IMR-90 (cell line): ENCODE data around the gene MAP7. TPM values are rescaled to one million over a fixed set of nuclear protein-coding genes. Genes with fewer than 3 reads are reported as not detected.

Experiments
- ATAC-seq: fragments of 200-7000 bp; cut with Tn5 transposase; 2 replicates; pipeline ENCODE4 v1.9.1; 2020; ENCODE audit warnings: low read depth, mild to moderate bottlenecking, moderate library complexity
- BruUV-seq: library from RNA; stranded (reverse); fragments of 400-500 nt; replicated peaks from 2 replicates; lab custom pipeline; 2021; lab: Mats Ljungman, UMichigan
- CTCF ChIA-PET: fragments of 300-600 bp; formaldehyde crosslinking; extraction: SDS; loops from one replicate; lab custom pipeline; 2021; ENCODE audit warnings: antibody characterized with exemption; lab: Yijun Ruan, JAX
- POLR2A ChIA-PET: fragments of 300-600 bp; sonication (Branson Sonifier 250); formaldehyde crosslinking; loops from one replicate; lab custom pipeline; 2022; ENCODE audit warnings: antibody characterized with exemption; ENCODE audit not compliant: unreplicated experiment; lab: Charles Lee
- DNase-seq: peaks from one replicate; pipeline ENCODE4 v3.0.0; 2013
- H2AFZ ChIP-seq: replicated peaks from 2 replicates; pipeline ENCODE3; 2013; ENCODE audit warnings: low read length, mild to moderate bottlenecking; ENCODE audit not compliant: poor library complexity
- H2AK5ac ChIP-seq: 2 replicates; pipeline ENCODE4 v1.6.1; 2013; ENCODE audit warnings: low read depth, low read length, inconsistent platforms
- H2AK9ac ChIP-seq: replicated peaks from 2 replicates; pipeline ENCODE3; 2013; ENCODE audit warnings: mild to moderate bottlenecking, low read depth, low read length, moderate library complexity; ENCODE audit not compliant: poor library complexity
- H2BK120ac ChIP-seq: 2 replicates; pipeline ENCODE4 v1.6.1; 2013; ENCODE audit warnings: low read depth, low read length, inconsistent platforms
- H2BK15ac ChIP-seq: 3 replicates; pipeline ENCODE4 v1.6.1; 2013; ENCODE audit warnings: low read depth, low read length, inconsistent platforms
- H2BK20ac ChIP-seq: 2 replicates; pipeline ENCODE4 v1.6.1; 2013; ENCODE audit warnings: low read depth, mild to moderate bottlenecking, inconsistent platforms, low read length, moderate library complexity
- H2BK5ac ChIP-seq: 2 replicates; pipeline ENCODE4 v1.6.1; 2013; ENCODE audit warnings: mild to moderate bottlenecking, low read depth, low read length, inconsistent platforms; ENCODE audit not compliant: poor library complexity, severe bottlenecking
- H3K14ac ChIP-seq: replicated peaks from 2 replicates; pipeline ENCODE4 v1.6.1; 2013; ENCODE audit warnings: low read depth, low read length, inconsistent platforms
- H3K18ac ChIP-seq: 2 replicates; pipeline ENCODE4 v1.6.1; 2013; ENCODE audit warnings: low read depth, low read length, control low read depth
- H3K23ac ChIP-seq: 2 replicates; pipeline ENCODE4 v1.6.1; 2013; ENCODE audit warnings: low read depth, low read length, inconsistent platforms
- H3K27ac ChIP-seq: 2 replicates; pipeline ENCODE4 v1.5.1; 2013; ENCODE audit warnings: mild to moderate bottlenecking, control low read depth, low read length; ENCODE audit not compliant: insufficient read depth
- H3K27me3 ChIP-seq: 2 replicates; pipeline ENCODE4 v1.6.1; 2013; ENCODE audit warnings: low read length; ENCODE audit not compliant: control insufficient read depth, insufficient read depth
- H3K36me3 ChIP-seq: 2 replicates; pipeline ENCODE4 v1.6.1; 2013; ENCODE audit warnings: low read length, mixed read lengths; ENCODE audit not compliant: control insufficient read depth, insufficient read depth
- H3K4ac ChIP-seq: 2 replicates; pipeline ENCODE4 v1.6.1; 2013; ENCODE audit warnings: low read depth, low read length, inconsistent platforms
- H3K4me1 ChIP-seq: 2 replicates; pipeline ENCODE4 v1.6.1; 2013; ENCODE audit warnings: low read length, mixed read lengths; ENCODE audit not compliant: control insufficient read depth, insufficient read depth
- H3K4me2 ChIP-seq: 2 replicates; pipeline ENCODE4 v1.6.1; 2013; ENCODE audit warnings: low read depth, mild to moderate bottlenecking, control low read depth, low read length, moderate library complexity
- H3K4me3 ChIP-seq: 2 replicates; pipeline ENCODE4 v1.5.1; 2013; ENCODE audit warnings: low read depth, mild to moderate bottlenecking, control low read depth, low read length, moderate library complexity; ENCODE audit not compliant: insufficient read depth
- H3K56ac ChIP-seq: 2 replicates; pipeline ENCODE4 v1.6.1; 2013; ENCODE audit warnings: low read length, inconsistent platforms; ENCODE audit not compliant: insufficient read depth; ENCODE audit errors: extremely low read depth
- H3K79me1 ChIP-seq, 2 experiments: 2 replicates each; pipeline ENCODE4 v1.6.1; 2013; ENCODE audit warnings: low read length in 2 of 2, inconsistent platforms in 1 of 2, low read depth in 1 of 2
- H3K9ac ChIP-seq: 2 replicates; pipeline ENCODE4 v1.6.1; 2013; ENCODE audit warnings: low read depth, low read length, control low read depth
- H3K9me1 ChIP-seq: 2 replicates; pipeline ENCODE4 v1.6.1; 2013; ENCODE audit warnings: low read length, inconsistent platforms; ENCODE audit not compliant: insufficient read depth
- H3K9me3 ChIP-seq: 2 replicates; pipeline ENCODE4 v1.6.1; 2013; ENCODE audit warnings: low read length; ENCODE audit not compliant: control insufficient read depth, insufficient read depth
- H4K20me1 ChIP-seq: 2 replicates; pipeline ENCODE4 v1.6.1; 2013; ENCODE audit warnings: low read length, inconsistent platforms; ENCODE audit not compliant: insufficient read depth
- H4K5ac ChIP-seq: 2 replicates; pipeline ENCODE4 v1.6.1; 2013; ENCODE audit warnings: mild to moderate bottlenecking, low read depth, low read length, control low read depth
- H4K8ac ChIP-seq, 2 experiments: 2 replicates each; pipeline ENCODE4 v1.6.1; 2013; ENCODE audit warnings: low read depth in 2 of 2, low read length in 2 of 2, control low read depth in 1 of 2, inconsistent platforms in 1 of 2
- H4K91ac ChIP-seq: 2 replicates; pipeline ENCODE4 v1.6.1; 2013; ENCODE audit warnings: low read depth, low read length, inconsistent platforms; ENCODE audit not compliant: insufficient read depth
- FOS ChIP-seq: fragments of 150-350 bp; IDR thresholded peaks from 2 replicates; pipeline ENCODE4 v1.6.1; 2016; ENCODE audit warnings: low read depth, low read length
- NFE2L2 ChIP-seq: fragments of 150-350 bp; IDR thresholded peaks from 2 replicates; pipeline ENCODE4 v1.6.1; 2016; ENCODE audit warnings: low read depth, mild to moderate bottlenecking, low read length
- RAD21 ChIP-seq: IDR thresholded peaks from 2 replicates; pipeline ENCODE4 v1.6.1; 2012; ENCODE audit warnings: low read length, improper control_type of control experiment
- RFX5 ChIP-seq: IDR thresholded peaks from 2 replicates; pipeline ENCODE4 v1.8.0; 2012; ENCODE audit warnings: low read depth, mild to moderate bottlenecking, low read length, moderate library complexity
- SMC3 ChIP-seq: fragments of 150-350 bp; IDR thresholded peaks from 2 replicates; pipeline ENCODE4 v1.6.1; 2016; ENCODE audit warnings: low read depth, mild to moderate bottlenecking, antibody characterized with exemption, low read length, moderate library complexity
- USF2 ChIP-seq: fragments of 150-350 bp; IDR thresholded peaks from 2 replicates; pipeline ENCODE4 v1.6.1; 2017; ENCODE audit warnings: mild to moderate bottlenecking, antibody characterized with exemption, low read length, low read depth
- WGBS, 2 experiments: methylation state at CpG; one replicate each; pipeline versions ENCODE4 v1.1.5 to v1.1.7; 2013; ENCODE audit warnings: missing lambda C conversion rate in 2 of 2; ENCODE audit not compliant: insufficient read length in 1 of 2; ENCODE audit errors: extremely low coverage in 2 of 2; 5-methylcytosine and 5-hydroxymethylcytosine counted together
- dilution Hi-C: fragments of 300-500 bp; cut with HindIII; formaldehyde crosslinking; loops from one replicate; pipeline ENCODE4 v1.14.3; 2018; ENCODE audit warnings: low sequenced_read_pairs; ENCODE audit not compliant: unreplicated experiment
- in situ Hi-C: fragments of 300-500 bp; cut with MboI; formaldehyde crosslinking; loops from 3 replicates; pipeline ENCODE4 v1.14.3; 2019; ENCODE audit warnings: low sequenced_read_pairs, inconsistent platforms, mixed read lengths
- intact Hi-C: fragments of 100-400 bp; cut with micrococcal nuclease; formaldehyde crosslinking; loops from 2 replicates; pipeline ENCODE4 v1.10.0; 2022
- polyA plus RNA-seq, 3 experiments: library from polyadenylated mRNA; depleted of rRNA; stranded (reverse); fragments of >200 nt; gene quantifications; 2 replicates each; pipeline ENCODE4 v1.2.3, GENCODE V29; 2012; ENCODE audit warnings: low replicate concordance in 1 of 3
- total RNA-seq: library from RNA; depleted of rRNA; stranded (reverse); fragments of >200 nt; gene quantifications from 2 replicates; pipeline ENCODE4 v1.2.3, GENCODE V29; 2012

Gene MAP7
- total and polyA plus RNA-seq, 2 of the 4 experiments (the other 2 are of a cell fraction) = 0.19 to 0.36 TPM

DNA sequence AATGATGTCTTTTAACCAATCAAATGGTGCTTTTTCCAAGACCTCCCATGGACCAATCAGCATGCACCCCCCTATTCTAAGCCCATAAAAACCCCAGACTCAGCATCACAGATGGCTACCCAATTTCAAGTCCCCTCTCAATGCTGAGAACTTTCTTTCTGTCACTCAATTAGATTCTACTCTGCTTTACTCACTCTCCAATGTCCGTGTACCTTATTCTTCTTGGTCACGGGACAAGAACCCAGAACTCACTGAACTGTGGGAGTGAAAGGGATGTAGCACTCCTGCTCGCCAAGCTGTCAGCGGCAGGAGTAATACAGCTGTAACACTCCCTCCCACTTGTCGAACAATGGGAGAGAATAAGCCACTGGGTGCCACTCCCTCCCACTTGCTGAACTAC lies 20.8 kb upstream of the MAP7 start:
- Histone ChIP-seq H3K4me1 (peaks cover 3% of the 10 kb centered on the region; the same call in 1 of the 2 replicates), H4K5ac (no peak overlapping the region), H2BK120ac (no peak overlapping the region), H2AK5ac (no peak overlapping the region), H3K4me3 (no peak overlapping the region), H3K4me2 (no peak overlapping the region), H4K8ac (no peak overlapping the region), H3K9ac (no peak overlapping the region), H3K4ac (no peak overlapping the region), H4K20me1 (no peaks in the 10 kb centered on the region), H3K9me1 (peaks cover 3% of the 10 kb centered on the region), H4K91ac (no peak overlapping the region), H2BK20ac (no peak overlapping the region), H2AFZ (no peak overlapping the region), H3K79me1 (peaks cover 3 to 12% of the 10 kb centered on the region in 2 experiments; a peak in 2 of 4 replicates), H3K56ac (no peak overlapping the region), H2AK9ac (no peak overlapping the region), H3K14ac (no peak overlapping the region), H3K36me3 (peaks cover 19% of the 10 kb centered on the region), H2BK15ac (no peak overlapping the region), H3K27me3 (no peaks in the 10 kb centered on the region), H3K9me3 (peaks cover 2% of the 10 kb centered on the region; the same call in 1 of the 2 replicates), H3K23ac (no peak overlapping the region), H3K27ac (no peak overlapping the region), H2BK5ac (no peak overlapping the region), H3K18ac (no peak overlapping the region)
- no TSS peak for BruUV-seq
- no peak for DNase-seq
- intact Hi-C loops = no loop called here
- WGBS, 2 experiments = no CpG with 5 or more reads among the region's 5 CpGs
- in situ Hi-C loops = no loop called here
- dilution Hi-C loops = no loop called here
- ChIA-PET CTCF (no interaction called here), POLR2A (no interaction called here)
- TF ChIP-seq FOS = no peak
- no peak for TF ChIP-seq RAD21
- TF ChIP-seq SMC3 = no peak
- TF ChIP-seq USF2 = no peak
- no peak for TF ChIP-seq RFX5
- TF ChIP-seq NFE2L2 = no peak
- no peak for ATAC-seq
